COLO829 (cell line): Measurements from ENCODE around the gene PELI2.
"Not testable (repeated sequence)": the region's sequence is repeated elsewhere in the genome, so short reads cannot be mapped to it uniquely, and the experiment has no call there.

Experiments
- DNase-seq: peaks from one replicate; pipeline ENCODE4 v3.0.0; 2012; ENCODE audit warnings: low spot score

The PELI2 gene

DNA sequence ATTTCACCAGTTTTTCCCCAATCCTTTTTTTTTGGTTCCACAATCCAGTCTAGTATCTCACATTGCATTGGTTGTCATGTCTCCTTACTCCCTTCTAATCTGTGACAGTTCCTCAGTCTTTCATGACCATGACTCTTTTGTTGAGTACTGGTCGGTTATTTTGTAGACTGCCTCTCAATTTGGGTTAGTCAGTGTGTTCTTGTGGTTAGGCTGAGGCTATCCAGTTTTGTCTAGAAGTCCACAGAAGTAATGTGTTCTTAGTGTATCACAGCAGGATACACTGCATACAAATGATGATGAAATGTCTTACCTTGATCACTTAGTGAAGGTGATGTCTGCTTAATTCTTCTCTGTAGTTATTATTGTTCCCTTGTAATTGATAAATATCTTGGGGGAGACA lies 24.8 kb downstream of the PELI2 start:
- no peak for DNase-seq

DNA sequence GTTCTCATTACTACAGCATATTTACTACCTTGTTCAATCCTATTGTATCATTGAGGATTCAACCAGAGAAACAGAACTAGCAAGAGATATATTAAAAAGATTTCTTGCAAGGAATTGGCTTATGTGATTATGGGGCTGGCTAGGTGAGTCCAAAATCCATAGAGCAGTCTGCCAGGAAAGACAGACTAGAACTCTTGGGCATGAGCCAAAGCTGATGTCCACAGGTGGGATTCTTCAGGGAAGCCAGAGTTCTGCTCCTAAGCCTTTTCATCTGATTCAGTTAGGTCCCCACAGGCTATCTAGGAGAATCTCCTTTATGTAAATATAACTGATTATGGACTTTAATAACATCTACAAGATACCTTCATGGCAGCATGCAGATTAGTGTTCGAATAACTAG lies 26.0 kb downstream of the PELI2 start:
- no peak for DNase-seq

DNA sequence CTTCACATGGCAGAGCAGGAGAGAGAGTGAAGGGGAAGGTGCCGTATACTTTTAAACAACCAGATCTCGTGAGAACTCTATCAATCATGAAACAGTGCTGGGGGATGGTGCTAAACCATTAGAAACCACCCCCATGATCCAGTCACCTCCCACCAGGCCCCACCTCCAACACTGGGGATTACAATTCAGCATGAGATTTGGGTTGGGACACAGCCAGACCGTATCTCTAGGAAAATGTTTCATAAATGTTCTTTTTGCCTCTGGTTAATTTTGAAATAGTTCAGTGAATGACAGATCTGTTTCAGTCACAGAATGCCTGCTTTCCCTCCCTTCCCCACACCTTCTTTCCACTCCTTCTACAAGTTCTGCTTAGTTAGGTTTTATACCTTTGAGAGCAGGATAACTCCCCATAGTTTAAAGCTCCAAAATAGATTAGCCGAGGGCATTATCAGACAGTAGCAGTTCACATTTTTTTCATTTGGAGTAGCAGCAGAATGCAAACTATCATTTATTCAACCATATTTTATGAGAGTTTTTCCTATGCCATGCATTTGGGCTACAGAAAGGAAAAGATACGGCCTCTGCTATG lies 27.1 kb downstream of the PELI2 start:
- no peak for DNase-seq

DNA sequence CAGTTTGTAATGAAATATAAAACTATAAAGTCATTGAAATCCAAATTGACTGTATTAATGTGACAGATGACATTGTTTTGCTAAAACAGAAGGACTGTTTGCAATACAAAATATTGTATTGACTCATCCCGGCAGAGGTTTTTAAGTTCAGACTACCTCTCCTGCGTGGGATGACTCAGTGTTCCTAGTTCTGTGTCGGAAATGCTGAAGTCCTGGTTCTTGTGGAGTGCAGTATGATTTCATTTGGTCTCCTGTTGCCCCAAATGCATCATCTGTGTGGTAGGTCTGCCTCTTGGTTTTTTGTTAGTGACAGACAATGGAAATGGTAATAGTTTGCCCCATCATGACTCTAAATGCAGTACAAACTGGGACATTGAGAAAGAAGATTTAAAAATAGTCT lies 27.8 kb downstream of the PELI2 start:
- no peak for DNase-seq

DNA sequence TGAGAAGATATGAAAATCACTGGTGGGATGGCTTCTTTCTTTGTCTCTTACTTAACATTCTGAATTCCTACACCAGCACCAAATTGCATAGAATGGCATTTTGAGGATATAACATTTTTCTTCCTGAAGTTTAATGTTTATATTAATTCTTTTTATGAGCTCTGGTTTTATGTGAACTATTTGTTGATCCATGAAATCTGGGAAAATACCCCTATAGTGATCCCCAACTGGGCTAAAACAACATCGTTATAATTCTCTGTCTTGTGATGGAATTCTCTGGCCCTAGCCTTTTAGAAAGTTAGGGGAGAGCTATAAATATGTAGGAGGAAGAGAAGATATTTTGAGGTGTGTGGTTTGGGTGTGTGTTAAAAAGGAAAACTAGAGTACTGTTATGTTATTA lies 29.2 kb downstream of the PELI2 start:
- DNase-seq, result no peak

DNA sequence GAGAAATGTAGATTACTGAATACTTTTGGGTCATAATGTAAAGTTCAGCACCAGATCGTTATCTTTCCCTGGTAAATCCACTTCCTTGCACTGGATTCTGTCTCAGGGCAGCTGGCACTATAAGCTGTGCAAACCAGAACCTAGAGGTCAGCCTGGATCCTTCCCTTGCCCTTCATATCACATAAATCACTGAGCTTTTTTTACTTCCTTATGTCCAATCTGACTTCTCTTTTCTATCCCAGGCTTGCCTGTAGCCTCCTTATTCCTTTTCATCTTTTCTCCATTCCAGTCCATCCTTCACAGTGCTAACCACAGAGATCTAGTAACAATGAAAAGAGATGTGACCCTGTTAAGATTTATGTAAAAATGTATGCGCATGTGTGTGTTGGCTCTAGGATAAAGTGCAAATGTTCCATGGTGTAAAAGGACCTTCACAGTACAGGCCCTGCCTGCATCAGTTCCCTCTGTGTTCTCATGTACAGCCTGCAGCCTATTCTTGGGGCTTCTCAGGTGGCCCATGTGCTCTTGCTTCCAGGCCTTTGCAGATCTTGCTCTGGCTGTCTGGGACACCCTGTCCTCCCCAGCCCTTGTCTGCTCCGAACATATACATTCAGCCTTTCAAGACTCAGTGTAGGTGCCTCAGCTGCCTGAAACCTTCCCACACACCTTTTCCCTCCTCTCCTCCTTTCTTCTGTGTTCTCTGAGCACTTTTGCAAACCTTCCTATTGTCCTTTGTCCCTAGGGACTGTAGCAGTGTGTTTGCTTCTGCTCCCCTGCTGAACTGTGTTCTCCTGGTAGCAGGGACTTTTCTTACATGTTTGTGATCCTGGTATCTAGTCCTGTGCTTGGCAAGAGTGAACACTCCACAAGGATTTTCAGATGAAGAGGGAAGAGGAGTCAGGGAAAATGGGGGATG lies 30.0 kb downstream of the PELI2 start:
- DNase-seq, result no peak

DNA sequence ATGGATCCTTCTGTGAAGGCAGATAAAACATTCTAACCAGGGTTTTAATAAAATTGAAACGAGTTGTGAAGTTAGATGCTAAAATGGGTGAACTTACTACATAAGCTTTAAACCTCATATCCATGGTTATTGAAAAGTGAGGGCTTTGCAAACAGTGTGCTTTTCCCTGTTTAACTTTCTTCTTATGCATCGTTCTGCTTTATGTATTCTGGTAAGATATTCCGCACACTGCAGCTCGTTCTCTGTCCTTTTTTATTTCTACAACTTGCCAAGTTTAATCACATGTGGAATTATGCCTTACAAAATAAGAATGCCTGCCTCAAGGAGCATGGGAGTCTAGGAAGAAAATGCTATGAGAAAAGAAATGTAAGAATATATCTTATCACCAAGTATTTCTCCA lies 30.9 kb downstream of the PELI2 start:
- DNase-seq, result no peak

DNA sequence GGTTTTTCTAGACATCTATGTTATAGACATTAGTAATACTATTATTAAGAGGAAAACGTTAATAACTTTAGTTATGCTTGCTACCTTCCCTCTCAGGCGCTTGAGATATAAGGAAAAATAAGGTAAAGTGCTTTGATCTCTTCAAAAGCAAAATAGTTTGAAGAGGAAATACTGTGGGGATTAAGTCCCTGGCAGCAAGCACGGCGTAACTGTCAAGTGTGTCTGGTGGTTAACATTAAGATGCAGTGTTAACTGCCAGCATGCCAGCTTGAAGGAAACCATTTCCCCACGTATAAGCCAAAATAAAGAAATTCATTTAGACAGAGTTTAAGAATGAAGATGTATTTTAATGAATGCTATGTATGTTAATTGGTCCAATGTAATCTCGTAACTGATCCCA lies 31.8 kb downstream of the PELI2 start:
- no peak for DNase-seq

DNA sequence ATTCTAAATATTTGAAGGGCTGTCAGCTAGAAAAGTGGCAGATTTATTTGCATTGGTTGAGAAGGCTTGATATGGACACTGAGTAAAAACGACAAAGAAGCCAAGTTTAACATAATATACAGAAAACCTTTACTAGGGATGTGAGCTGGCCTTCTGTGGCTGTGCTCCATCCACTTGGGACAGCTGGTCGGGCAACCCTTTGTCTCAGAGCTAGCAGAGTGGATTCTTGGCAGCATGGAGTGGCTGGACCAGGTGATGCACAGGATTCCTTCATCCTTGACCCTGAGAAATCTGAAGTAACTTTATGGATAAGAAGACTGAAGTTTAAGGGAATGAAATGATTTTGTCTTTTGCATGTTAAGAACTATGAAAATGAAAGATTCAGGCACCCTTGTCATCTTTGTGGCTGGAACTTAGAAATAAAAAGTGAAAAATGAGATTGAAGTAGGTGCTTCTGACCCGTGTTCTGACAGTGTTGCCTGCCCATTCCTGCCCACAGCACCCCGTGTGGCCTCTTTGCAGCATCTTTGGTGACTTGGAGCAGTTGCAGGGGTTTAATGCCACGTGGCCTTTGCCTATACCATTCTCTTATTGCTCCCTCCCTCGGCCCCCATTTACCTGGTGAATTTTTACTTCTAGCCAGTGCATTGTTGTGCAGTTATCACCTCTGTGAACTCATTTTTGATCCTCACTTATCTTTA lies 32.6 kb downstream of the PELI2 start:
- DNase-seq, result no peak

DNA sequence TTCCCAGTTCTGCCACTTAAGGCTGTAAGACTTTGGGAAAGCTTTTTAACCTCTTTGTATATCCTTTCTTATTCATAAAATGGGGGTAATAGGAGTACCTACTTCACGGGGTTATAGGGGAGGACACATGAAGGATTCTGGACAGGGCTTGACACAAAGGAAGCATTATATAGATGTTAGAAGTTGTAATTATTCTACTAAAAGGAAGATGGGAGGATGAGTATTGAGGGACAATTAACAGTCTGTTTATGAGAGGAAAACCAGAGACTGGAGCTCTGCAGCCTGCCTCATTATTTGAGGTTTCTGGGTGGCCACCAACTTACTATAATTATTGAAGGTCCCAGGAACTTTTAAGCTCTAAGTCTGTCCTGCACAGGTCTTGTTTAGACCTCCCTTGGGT lies 34.0 kb downstream of the PELI2 start:
- DNase-seq, result peak; percentile 56

DNA sequence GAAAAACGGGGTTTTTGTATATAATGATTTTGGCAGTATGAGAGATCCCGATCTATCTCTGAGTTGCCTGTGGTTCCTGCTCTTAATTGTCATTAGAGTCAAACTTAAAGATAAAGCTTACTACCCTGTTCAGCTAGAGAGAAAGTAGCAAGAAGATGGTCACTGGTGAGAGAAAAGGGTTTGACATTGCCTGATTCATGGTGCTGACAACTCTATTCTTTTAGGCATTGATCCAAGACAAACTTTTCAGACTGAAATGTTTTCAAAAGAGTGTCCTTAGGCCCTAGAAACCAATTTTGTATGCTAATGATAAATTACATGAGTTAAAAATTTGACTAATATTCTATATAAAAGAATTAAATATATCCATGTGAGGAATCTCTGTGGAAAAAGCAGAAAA lies 35.1 kb downstream of the PELI2 start:
- no peak for DNase-seq

DNA sequence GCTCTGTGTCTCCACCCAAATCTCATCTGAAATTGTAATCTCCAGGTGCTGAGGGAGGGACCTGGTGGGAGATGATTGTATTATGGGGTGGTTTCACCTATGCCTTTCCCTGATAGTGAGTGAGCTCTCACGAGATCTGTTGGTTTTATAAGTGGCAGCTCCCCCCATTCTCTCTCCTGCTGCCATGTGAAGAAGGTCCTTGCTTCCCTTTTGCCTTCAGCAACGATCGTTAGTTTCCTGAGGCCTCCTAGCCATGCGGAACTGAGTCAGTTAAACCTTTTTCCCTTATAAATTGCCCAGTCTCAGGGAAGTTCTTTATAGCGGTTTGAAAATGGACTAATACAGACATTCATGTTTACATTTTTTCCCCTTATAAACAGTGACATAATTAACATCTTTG lies 36.1 kb downstream of the PELI2 start:
- DNase-seq, result no peak

DNA sequence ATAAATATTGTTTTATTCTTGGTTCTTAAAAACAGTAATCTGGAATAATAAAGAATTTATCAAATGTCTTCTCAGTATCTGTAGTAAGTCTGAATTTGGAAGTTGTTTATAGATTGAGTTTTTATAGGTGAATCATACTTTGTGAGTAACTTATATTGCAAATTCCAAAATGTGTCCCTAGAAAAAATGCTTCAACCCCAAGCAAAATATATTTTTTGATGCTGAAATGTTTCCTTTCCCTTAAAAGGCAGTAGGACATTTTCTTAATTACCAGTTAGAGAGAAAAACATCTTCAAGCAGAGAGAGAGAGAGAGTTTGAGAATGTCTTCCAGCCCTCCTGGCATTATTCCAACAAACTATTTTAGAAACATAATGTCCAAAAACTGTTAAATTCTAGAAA lies 37.9 kb downstream of the PELI2 start:
- DNase-seq, result no peak

DNA sequence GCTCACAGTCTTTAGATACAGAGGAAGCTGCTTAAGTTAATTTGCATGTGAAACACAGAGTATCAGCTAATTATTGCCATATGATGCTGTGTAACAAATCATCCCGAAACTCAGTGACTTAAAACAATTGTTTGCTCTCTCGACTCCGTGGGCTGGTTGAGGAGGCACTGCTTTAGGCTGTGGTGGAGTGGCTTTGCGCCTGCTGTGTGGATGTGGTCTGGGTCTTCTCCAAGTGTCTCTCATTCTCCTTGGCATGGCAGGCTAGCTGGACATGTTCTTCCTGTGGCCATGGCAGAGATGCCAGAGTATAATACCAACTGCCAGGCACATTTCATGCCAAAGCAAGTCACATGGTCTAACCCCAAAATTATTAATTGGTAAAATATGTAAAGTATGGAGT lies 40.9 kb downstream of the PELI2 start:
- no peak for DNase-seq

DNA sequence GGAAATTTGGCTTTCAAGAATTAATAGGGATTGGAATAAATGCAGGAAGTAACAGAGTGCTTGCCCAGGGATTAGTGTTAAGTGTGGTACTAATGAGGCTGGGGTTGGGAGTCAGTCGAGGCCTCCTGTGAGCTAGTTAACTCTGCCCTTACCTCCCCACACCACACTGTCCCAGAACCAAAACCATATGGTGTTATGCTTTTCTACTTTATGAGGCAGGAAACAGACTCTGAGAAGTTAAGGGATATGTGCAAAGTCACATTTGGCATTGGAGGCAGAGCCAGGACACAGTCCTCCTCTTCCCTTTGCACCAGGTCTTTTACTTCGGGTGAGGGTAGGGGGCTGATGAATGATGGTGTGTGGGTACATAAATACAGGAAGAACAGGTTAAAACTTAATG lies 41.9 kb downstream of the PELI2 start:
- no peak for DNase-seq

DNA sequence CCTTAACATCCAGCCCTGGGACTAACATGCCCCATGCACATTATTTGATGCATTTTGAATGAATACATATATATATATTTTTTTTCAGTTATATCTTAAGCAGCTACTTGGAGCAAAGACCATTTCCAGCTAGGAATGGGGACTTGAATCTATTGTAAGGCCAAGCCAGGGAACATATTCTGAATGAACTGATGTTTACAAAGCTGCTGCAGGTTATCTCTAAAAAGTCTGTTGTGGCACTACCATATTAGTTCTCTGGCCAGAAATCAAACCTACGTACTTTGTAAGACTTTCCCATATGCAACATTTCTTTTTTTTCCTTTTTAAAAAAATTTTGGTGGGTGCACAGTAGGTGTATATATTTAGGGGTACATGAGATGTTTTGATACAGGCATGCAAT lies 43.4 kb downstream of the PELI2 start:
- DNase-seq, result no peak

DNA sequence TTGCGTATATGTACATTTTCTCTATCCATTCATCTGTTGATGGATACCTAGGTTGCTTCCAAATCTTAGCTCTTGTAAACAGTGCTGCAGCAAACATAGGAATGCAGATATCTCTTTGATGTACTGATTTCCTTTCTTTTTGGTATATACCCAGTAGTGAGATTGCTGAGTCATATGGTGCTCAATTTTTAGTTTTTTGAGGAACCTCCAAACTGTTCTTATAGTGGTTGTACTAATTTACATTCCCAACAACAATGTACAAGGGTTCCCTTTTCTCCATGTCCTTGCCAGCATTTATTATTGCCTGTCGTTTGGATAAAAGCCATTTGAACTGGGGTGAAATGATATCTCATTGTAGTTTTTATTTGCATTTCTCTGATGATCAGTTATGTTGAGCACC lies 44.3 kb downstream of the PELI2 start:
- no peak for DNase-seq

DNA sequence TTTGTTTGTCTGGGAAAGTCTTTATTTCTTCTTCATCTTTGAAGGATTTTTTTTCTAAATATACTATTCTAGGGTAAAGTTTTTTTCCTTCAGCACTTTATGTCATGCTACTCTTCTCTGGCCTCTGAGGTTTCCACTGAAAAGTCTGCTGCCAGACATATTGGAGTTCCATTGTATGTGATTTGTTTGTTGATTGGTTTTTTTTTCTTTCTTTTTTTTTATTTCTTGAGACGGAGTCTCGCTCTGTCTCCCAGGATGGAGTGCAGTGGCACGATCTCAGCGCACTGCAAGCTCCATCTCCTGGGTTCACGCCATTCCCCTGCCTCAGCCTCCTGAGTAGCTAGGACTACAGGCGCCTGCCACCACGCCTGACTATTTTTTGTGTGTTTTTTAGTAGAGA lies 48.4 kb downstream of the PELI2 start:
- not testable (repeated sequence) for DNase-seq

DNA sequence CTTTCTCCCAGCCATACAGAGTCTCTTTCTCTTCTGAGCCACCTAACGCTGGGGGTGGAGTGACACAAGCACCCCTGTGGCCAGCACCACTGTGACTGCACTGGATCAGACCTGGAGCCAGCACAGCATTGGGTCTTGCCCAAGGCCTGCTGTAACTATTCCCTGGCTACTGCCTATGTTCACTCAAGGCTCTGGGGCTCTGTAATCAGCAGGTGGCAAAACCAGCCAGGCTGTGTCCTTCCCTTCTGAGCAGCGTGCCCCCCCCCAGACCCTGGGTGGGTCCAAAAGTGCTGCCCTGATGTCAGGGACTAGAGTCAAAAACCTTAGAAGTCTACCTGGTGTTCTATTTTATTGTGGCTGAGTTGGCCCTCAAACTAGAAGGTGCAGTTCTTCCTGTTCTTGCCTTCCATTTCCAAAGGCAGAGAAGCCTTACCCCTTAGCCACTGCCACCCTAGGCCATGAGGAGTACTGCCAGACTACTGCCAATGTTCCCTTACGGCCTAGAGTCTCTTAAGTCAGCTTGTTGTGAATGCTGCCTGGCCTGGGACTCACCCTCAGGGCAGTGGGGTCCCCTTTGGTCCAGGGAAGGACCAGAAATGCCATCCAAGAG lies 49.9 kb downstream of the PELI2 start:
- DNase-seq, result no peak

DNA sequence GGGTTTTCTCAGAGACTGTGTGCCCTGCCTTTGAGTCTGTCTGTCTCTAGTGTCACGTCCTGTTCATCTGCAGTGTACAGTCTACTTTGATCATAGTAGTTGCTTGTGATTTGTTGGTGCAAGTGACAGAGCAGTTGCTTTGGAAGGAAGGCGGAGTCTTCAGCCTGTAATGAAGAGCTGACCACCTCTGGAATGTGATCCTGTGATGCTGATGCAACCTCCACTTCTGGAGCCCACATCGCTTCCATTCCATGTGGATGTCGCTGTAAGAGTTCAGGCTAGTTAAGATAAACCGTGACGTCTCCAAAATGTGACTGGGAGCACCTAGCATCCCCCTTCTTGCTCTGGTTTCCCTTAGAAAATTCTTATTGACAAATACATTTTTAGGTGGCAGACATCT lies 51.8 kb downstream of the PELI2 start:
- DNase-seq, result no peak

DNA sequence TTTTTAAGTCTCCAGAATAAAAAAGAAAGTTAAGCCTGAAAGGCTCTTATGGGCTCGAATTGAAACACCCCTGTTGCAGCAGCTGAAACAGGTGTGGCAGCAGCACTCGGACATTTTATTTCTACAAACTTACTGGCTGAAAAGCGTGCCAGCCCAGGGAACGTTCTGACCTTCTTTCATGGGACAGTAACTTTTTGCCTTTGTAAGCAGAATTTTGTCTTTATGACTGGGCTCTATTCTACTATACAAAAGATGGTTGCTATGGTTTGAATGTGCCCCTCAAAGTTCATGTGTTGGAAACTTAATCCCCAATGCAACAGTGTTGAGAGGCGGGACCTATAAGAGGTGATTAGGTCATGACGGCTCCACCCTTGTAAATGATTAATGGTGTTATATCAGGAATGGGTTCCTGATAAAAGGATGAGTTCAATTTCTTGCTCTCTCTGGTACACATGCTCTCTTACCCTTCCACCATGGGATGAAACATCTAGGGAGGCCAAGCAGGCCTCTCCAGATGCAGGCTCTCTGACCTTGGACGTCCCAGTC lies 52.7 kb downstream of the PELI2 start:
- no peak for DNase-seq

DNA sequence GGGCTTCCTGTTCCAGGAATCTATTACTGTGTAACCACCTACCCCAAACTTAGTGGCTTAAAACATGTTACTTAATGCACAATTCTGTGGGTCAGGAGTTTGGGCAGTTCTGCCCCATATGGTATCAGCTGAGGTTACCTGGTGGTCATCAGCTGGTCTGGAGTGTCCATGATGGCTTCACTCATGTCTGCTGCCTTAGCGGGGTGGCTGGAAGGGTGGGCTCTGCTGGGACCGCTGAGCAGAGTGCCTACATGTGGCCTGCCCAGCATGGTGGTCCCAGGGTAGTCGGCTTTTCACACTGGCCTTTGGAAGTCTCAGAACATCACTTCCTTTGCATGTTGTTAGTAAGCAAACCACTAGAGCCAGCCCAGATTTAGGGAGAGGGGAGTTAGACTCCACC lies 53.9 kb downstream of the PELI2 start:
- no peak for DNase-seq

DNA sequence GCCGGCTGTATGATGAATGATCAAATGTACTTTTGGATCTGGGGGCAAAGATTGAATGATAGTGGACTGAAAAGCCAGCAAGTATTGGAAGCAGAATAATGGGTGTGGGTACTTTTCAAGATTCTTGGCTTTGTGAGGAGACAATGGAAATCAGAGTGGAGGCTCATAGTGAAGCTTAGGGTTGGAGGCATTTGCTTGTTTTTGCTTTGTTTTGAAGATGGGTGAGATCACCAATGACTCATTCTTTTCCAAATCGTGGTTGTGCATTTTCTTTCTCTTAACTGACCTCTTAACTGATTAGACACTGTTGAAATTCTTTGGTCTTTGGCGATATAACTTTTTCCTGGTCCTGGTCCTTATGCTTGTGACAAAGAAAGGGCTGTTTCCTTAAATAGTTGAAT lies 54.4 kb downstream of the PELI2 start:
- DNase-seq, result peak; percentile 62
